OCI-LY7 (cell line): ENCODE data around the gene FUZ. TPM values are rescaled to one million over a fixed set of nuclear protein-coding genes. Genes with fewer than 3 reads are reported as not detected.

Source experiments
- BruUV-seq: library from RNA; stranded (reverse); fragments of 400-500 nt; replicated peaks from 2 replicates; lab custom pipeline; 2021; lab: Mats Ljungman, UMichigan
- CTCF ChIA-PET: fragments of 300-600 bp; sonication (Branson Sonifier 250); formaldehyde crosslinking; loops from one replicate; lab custom pipeline; 2022; ENCODE audit warnings: antibody characterized with exemption; ENCODE audit not compliant: unreplicated experiment; lab: Charles Lee
- POLR2A ChIA-PET: fragments of 300-600 bp; sonication (Branson Sonifier 250); formaldehyde crosslinking; loops from one replicate; lab custom pipeline; 2022; ENCODE audit warnings: antibody characterized with exemption; lab: Charles Lee
- DNase-seq: peaks from one replicate; pipeline ENCODE4 v3.0.0-alpha.2; 2015; ENCODE audit warnings: low spot score
- H2AFZ ChIP-seq: fragments of 200-600 bp; sonication (generic), shearing (Covaris generic); 2 replicates; pipeline ENCODE4 v1.6.1; 2014; ENCODE audit warnings: mild to moderate bottlenecking, antibody characterized with exemption, low read length, moderate library complexity
- H3K27ac ChIP-seq: fragments of 200-600 bp; sonication (generic); 2 replicates; pipeline ENCODE4 v1.5.1; 2014; ENCODE audit warnings: mixed run types, low read depth, mild to moderate bottlenecking, moderate library complexity, low read length, inconsistent platforms; ENCODE audit not compliant: poor library complexity, severe bottlenecking
- H3K36me3 ChIP-seq: fragments of 200-600 bp; sonication (generic); 2 replicates; pipeline ENCODE4 v1.6.1; 2014; ENCODE audit warnings: mild to moderate bottlenecking, antibody characterized with exemption, low read length, moderate library complexity, mixed read lengths; ENCODE audit not compliant: insufficient read depth
- H3K4me1 ChIP-seq: fragments of 200-600 bp; sonication (generic); 2 replicates; pipeline ENCODE4 v1.5.1; 2014; ENCODE audit warnings: mild to moderate bottlenecking, low read length; ENCODE audit not compliant: insufficient read depth, poor library complexity, severe bottlenecking
- H3K4me2 ChIP-seq: fragments of 200-600 bp; sonication (generic); 2 replicates; pipeline ENCODE4 v1.6.1; 2014; ENCODE audit warnings: mild to moderate bottlenecking, low read length
- H3K4me3 ChIP-seq: fragments of 200-600 bp; sonication (generic); 2 replicates; pipeline ENCODE4 v1.5.1; 2014; ENCODE audit warnings: mild to moderate bottlenecking, low read depth, low read length; ENCODE audit not compliant: poor library complexity, severe bottlenecking
- H3K79me2 ChIP-seq: fragments of 200-600 bp; sonication (generic); 2 replicates; pipeline ENCODE4 v1.6.1; 2016; ENCODE audit warnings: low read depth, mild to moderate bottlenecking, low read length, moderate library complexity, mixed read lengths; ENCODE audit not compliant: insufficient read depth
- H3K9me2 ChIP-seq: fragments of 200-600 bp; sonication (generic); 2 replicates; pipeline ENCODE4 v1.6.1; 2016; ENCODE audit warnings: mild to moderate bottlenecking, low read length, mixed read lengths; ENCODE audit not compliant: insufficient read depth
- H3K9me3 ChIP-seq: fragments of 200-600 bp; sonication (generic); 2 replicates; pipeline ENCODE4 v1.6.1; 2014; ENCODE audit warnings: mild to moderate bottlenecking, mixed run types, low read length, mixed read lengths
- H4K20me1 ChIP-seq: fragments of 200-600 bp; sonication (generic); 2 replicates; pipeline ENCODE4 v1.6.1; 2014; ENCODE audit warnings: mild to moderate bottlenecking, antibody characterized with exemption, low read length, moderate library complexity, mixed read lengths; ENCODE audit not compliant: insufficient read depth
- EZH2phosphoT487 ChIP-seq: fragments of 200-600 bp; sonication (generic); IDR thresholded peaks from 2 replicates; pipeline ENCODE4 v1.6.1; 2018; ENCODE audit warnings: low read depth, borderline replicate concordance, mild to moderate bottlenecking, mixed run types, antibody characterized with exemption, low read length, moderate library complexity, mixed read lengths
- intact Hi-C: fragments of 100-400 bp; cut with micrococcal nuclease; formaldehyde crosslinking; loops from one replicate; pipeline ENCODE4 v1.10.0; 2022; ENCODE audit not compliant: unreplicated experiment
- total RNA-seq, 2 experiments: library from RNA; depleted of rRNA in 1 of 2; stranded (reverse); fragments of >200 nt in 1 of 2; shearing (Covaris generic) in 1 of 2; gene quantifications; 2 replicates each; pipeline ENCODE4 v1.2.3, GENCODE V29; 2014 to 2022
- TF ChIP-seq, protein P1 (sequence below): fragments of 200-600 bp; sonication (generic); conservative IDR thresholded peaks from 2 replicates; pipeline ENCODE4 v1.5.1; 2014; ENCODE audit warnings: mild to moderate bottlenecking, antibody characterized with exemption, low read length, moderate library complexity, mixed read lengths

Gene FUZ
- total RNA-seq, 2 experiments from 2014 or later: 28.1 to 33.6 TPM

DNA sequence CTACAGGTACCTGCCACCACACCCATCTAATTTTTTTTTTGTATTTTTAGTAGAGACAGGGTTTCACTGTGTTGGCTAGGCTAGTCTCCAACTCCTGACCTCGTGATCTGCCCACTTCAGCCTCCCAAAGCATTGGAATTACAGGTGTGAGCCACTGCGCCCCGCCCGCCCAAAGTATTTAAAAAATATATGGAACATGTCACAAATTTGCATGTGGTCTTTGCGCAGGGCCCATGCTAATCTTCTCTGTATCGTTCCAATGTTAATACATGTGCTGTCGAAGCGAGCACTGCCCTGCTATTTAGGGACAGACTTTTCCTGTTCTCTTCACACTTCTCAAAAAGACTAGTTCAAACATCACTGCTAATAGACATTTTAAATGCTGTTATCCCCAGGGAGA, 48.8 kb downstream of the FUZ start:
- no peak overlapping the region for H3K4me2 ChIP-seq
- H3K9me2 ChIP-seq: no peaks in the 10 kb centered on the region
- BruUV-seq: no TSS peak
- peaks cover 11% of the 10 kb centered on the region; the same call in 1 of the 2 replicates for H3K79me2 ChIP-seq
- intact Hi-C loops: loop anchor here (10.0 kb wide), 1 partner anchor 270 kb away; the partner anchor contains the start of gene RPS11
- peaks cover 17% of the 10 kb centered on the region for H3K4me1 ChIP-seq
- ChIA-PET CTCF (no interaction called here), POLR2A (no interaction called here)
- no peak overlapping the region for H3K27ac ChIP-seq
- no peak for TF ChIP-seq EZH2phosphoT487
- TF ChIP-seq, protein P1, sequence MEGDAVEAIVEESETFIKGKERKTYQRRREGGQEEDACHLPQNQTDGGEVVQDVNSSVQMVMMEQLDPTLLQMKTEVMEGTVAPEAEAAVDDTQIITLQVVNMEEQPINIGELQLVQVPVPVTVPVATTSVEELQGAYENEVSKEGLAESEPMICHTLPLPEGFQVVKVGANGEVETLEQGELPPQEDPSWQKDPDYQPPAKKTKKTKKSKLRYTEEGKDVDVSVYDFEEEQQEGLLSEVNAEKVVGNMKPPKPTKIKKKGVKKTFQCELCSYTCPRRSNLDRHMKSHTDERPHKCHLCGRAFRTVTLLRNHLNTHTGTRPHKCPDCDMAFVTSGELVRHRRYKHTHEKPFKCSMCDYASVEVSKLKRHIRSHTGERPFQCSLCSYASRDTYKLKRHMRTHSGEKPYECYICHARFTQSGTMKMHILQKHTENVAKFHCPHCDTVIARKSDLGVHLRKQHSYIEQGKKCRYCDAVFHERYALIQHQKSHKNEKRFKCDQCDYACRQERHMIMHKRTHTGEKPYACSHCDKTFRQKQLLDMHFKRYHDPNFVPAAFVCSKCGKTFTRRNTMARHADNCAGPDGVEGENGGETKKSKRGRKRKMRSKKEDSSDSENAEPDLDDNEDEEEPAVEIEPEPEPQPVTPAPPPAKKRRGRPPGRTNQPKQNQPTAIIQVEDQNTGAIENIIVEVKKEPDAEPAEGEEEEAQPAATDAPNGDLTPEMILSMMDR: no peak
- no peak for DNase-seq
- no peaks in the 10 kb centered on the region for H3K9me3 ChIP-seq
- H3K4me3 ChIP-seq: no peak overlapping the region
- H4K20me1 ChIP-seq: 0 out of 2 replicates have a peak, but pooled peaks cover 3% of the 10 kb centered on the region
- no peaks in the 10 kb centered on the region; the same call in 1 of the 2 replicates for H3K36me3 ChIP-seq
- H2AFZ ChIP-seq: no peak overlapping the region

DNA sequence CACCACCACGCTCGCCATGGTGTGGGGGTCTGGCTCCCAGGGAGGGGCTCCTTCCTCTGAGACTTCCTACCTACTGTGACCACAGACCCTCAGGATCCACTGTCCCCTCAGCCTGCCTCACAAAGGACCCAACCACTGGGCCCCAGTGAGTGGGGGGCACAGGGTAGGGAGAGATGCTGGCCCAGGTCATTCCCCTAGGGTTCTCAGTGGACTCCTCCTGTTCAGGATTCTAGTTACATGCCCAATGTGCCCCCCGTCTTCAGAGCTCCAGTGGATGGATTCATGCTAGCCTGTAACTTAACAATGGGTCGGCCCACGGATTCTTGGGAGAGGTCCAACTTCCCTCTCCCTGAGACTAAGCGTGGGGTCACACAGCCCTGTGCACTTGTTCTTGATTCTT, 49.9 kb downstream of the FUZ start, which contains the start of gene TSKS:
Gene TSKS (minus strand): TSS at position 77 of the 400 bp plus-strand sequence. CDS start 59 bp downstream, at position 18.
- Histone ChIP-seq H2AFZ (0 out of 2 replicates have a peak within 1 kb of the TSS, but pooled peaks have one; percentile 39), H3K4me2 (no peak within 1 kb of the TSS)

More for the DNA sequence above, 49.9 kb downstream of the FUZ start, which contains the start of gene TSKS:
- DNase-seq: no peak
- Histone ChIP-seq H3K9me2 (no peaks in the 10 kb centered on the region), H3K9me3 (no peaks in the 10 kb centered on the region), H3K36me3 (no peaks in the 10 kb centered on the region), H3K4me3 (no peak within 1 kb of the TSS), H3K27ac (no peak within 1 kb of the TSS), H4K20me1 (0 out of 2 replicates have a peak, but pooled peaks cover 3% of the 10 kb centered on the region), H3K79me2 (peaks cover 11% of the 10 kb centered on the region; the same call in 1 of the 2 replicates), H3K4me1 (peaks cover 15% of the 10 kb centered on the region)
- no TSS peak for BruUV-seq
- intact Hi-C loops: loop anchor here (10.0 kb wide), 1 partner anchor 268 kb away; the partner anchor contains the start of gene RPS11
- CTCF ChIA-PET: no interaction called here
- POLR2A ChIA-PET: interaction anchor here (0.5 kb wide), 1 partner anchor 56 kb away, joined by 6 read pairs; no protein-coding TSS in a partner anchor
- TF ChIP-seq, protein P1: no peak
- TF ChIP-seq EZH2phosphoT487: no peak
